HG03139 (cell line): ENCODE measurements around the gene HDAC11.
"Not testable (repeated sequence)": the region's sequence is repeated elsewhere in the genome, so short reads cannot be mapped to it uniquely, and the experiment has no call there.

Experiments
- ATAC-seq: cut with Tn5 transposase; IDR thresholded peaks from one replicate; pipeline ENCODE4 v1.9.1; 2021; ENCODE audit not compliant: unreplicated experiment

The HDAC11 gene

GRCh38 chr3:13466781-13467180 is 13.3 kb upstream of the HDAC11 start:
- ATAC-seq: no peak

- ATAC-seq: no peak
These were observed 9.1 kb upstream of the HDAC11 start for GRCh38 chr3:13470894-13471574.

GRCh38 chr3:13472286-13472685 is 7.8 kb upstream of the HDAC11 start:
- no peak for ATAC-seq

GRCh38 chr3:13473020-13473419 is 7.1 kb upstream of the HDAC11 start:
- ATAC-seq: no peak

- ATAC-seq: no peak
These were observed 6.1 kb upstream of the HDAC11 start for GRCh38 chr3:13474021-13474420.

GRCh38 chr3:13474776-13475303 is 5.3 kb upstream of the HDAC11 start:
- ATAC-seq: no peak

- no peak for ATAC-seq
These were observed 4.1 kb upstream of the HDAC11 start for GRCh38 chr3:13475871-13476590.

- no peak for ATAC-seq
These were observed 2.2 kb upstream of the HDAC11 start for GRCh38 chr3:13477943-13478342.

GRCh38 chr3:13479332-13479581 is 849 bp upstream of the HDAC11 start:
- no peak for ATAC-seq

GRCh38 chr3:13480340-13481318 is 523 bp downstream of the HDAC11 start:
- ATAC-seq: no peak

- no peak for ATAC-seq
These were observed 2.1 kb downstream of the HDAC11 start for GRCh38 chr3:13482106-13482690.

- ATAC-seq: no peak
These were observed 3.2 kb downstream of the HDAC11 start for GRCh38 chr3:13483286-13483685.

- ATAC-seq: no peak
These were observed 4.0 kb downstream of the HDAC11 start for GRCh38 chr3:13483988-13484695.

GRCh38 chr3:13484851-13485590 is 4.9 kb downstream of the HDAC11 start:
- ATAC-seq: no peak

- not testable (repeated sequence) for ATAC-seq
These were observed 5.8 kb downstream of the HDAC11 start for GRCh38 chr3:13485630-13486562.

GRCh38 chr3:13487403-13487802 is 7.3 kb downstream of the HDAC11 start:
- ATAC-seq: no peak

- no peak for ATAC-seq
These were observed 11.3 kb downstream of the HDAC11 start for GRCh38 chr3:13491206-13491974.

GRCh38 chr3:13492048-13492447 is 11.9 kb downstream of the HDAC11 start:
- ATAC-seq: no peak
